Measurements from ENCODE around the gene AOPEP. TPM values are rescaled to one million over a fixed set of nuclear protein-coding genes. Genes with fewer than 3 reads are reported as not detected.

Gene AOPEP
- polyA plus RNA-seq, 1 of the 3 experiments (the other 2 are of a cell fraction) = 54.6 TPM

- H3F3A ChIP-seq (replicated peaks; ENCODE audit: insufficient read depth) = no peaks in the 10 kb centered on the region
- 26% methylated on average over 2 of the region's 2 CpGs for WGBS (ENCODE audit: low lambda C conversion rate)
- no peak overlapping the region for H3K9ac ChIP-seq
- no peaks in the 10 kb centered on the region for H3K27me3 ChIP-seq (ENCODE audit: insufficient read depth)
- CTCF ChIA-PET = interaction anchor here (0.6 to 11.3 kb wide), 54 partner anchors 8 to 1538 kb away, joined by 3 to 229 read pairs (median 6); partner anchors contain the start of gene AOPEP
- no peak for TF ChIP-seq GATA2 (CRISPR knock-in tag; IDR thresholded peaks at IDR 0.05)
- no peak overlapping the region for H3K4me3 ChIP-seq (ENCODE audit: low read depth in 2 of 2, low read length in 1 of 2)
- H3K9me3 ChIP-seq = no peaks in the 10 kb centered on the region
- H3K4me1 ChIP-seq (ENCODE audit: control insufficient read depth in 1 of 2, insufficient read depth in 2 of 2, low read depth in 1 of 2, low read length in 1 of 2) = peaks cover 0 to 35% of the 10 kb centered on the region in 2 experiments; a peak in 1 of 4 replicates
- H3K4me2 ChIP-seq = no peak overlapping the region
- H4K20me1 ChIP-seq (ENCODE audit: insufficient read depth) = no peaks in the 10 kb centered on the region
- POLR2A ChIA-PET = interaction anchor here (1.0 to 1.6 kb wide), 7 partner anchors 12 to 446 kb away, joined by 3 to 8 read pairs (median 4); no protein-coding TSS in a partner anchor
- 0 out of 2 replicates have a peak overlapping the region, but pooled peaks have one; percentile 26 for H2AFZ ChIP-seq (ENCODE audit: low read depth)
- H3K9me2 ChIP-seq = no peaks in the 10 kb centered on the region
- H3K27ac ChIP-seq (ENCODE audit: low read depth in 2 of 2, low read length in 1 of 2) = peak overlapping the region in 1 of 2 experiments; percentile 76; a peak in 2 of 4 replicates
- DNase-seq = no peak
- no peaks in the 10 kb centered on the region for H3K36me3 ChIP-seq (replicated peaks in 1 of 2; ENCODE audit: control insufficient read depth in 1 of 2, insufficient read depth in 2 of 2, low read length in 1 of 2)
- no peaks in the 10 kb centered on the region for H3K79me2 ChIP-seq (ENCODE audit: insufficient read depth)
These were observed 45.9 kb upstream of the AOPEP start for GRCh38 chr9:94680621-94681020.

DNA sequence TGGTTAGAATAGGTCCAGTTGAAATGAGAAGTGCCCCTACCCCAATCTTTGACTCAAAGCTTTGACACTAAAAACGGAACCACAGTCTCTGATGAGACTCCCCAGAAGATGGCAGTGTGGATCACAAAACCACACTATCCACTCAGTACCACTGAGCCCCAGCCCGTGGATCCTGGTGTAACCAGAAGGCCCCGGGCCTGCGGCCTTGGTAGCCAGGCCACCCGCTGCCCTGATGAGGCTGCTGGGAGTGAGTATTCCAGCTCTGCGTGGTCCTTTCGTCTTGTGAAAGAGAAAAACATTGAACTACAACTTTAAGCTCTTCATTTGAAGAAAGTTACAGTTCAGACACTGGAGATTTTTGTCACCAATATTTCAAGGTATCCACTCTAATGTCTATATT, 45.0 kb upstream of the AOPEP start:
- ChIA-PET POLR2A (interaction anchor here (0.8 to 1.6 kb wide), 7 partner anchors 13 to 450 kb away, joined by 3 to 8 read pairs (median 4); no protein-coding TSS in a partner anchor), CTCF (interaction anchor here (0.5 to 11.3 kb wide), 100 partner anchors 9 to 1537 kb away, joined by 3 to 229 read pairs (median 4); partner anchors contain the start of gene AOPEP)
- TF ChIP-seq FOSL2 (IDR thresholded peaks at IDR 0.05; ENCODE audit: borderline replicate concordance, low read depth) (no peak), SMC3 (IDR thresholded peaks at IDR 0.05; ENCODE audit: low read depth, low read length) (peak; percentile 88), IRF3 (IDR thresholded peaks at IDR 0.05; ENCODE audit: low read depth, low read length) (no peak), NFIC (IDR thresholded peaks at IDR 0.05; ENCODE audit: borderline replicate concordance) (no peak), TAF1 (IDR thresholded peaks at IDR 0.05; ENCODE audit: borderline replicate concordance, low read depth, low read length) (peak; percentile 42; the same call in 1 of the 2 replicates), CHD2 (IDR thresholded peaks at IDR 0.05; ENCODE audit: low read length, partially characterized antibody) (peak; percentile 53), MXI1 (IDR thresholded peaks at IDR 0.05; ENCODE audit: low read depth, low read length) (0 out of 2 replicates have a peak, but pooled peaks have one; percentile 34), SIN3A (IDR thresholded peaks at IDR 0.05; ENCODE audit: borderline replicate concordance, low read depth, low read length) (no peak), REST (IDR thresholded peaks at IDR 0.05; ENCODE audit: low read depth, low read length) (peak; percentile 26; the same call in 1 of the 2 replicates), POLR2AphosphoS5 (IDR thresholded peaks at IDR 0.05; ENCODE audit: low read depth, low read length) (no peak), EP300 (IDR thresholded peaks at IDR 0.05; ENCODE audit: borderline replicate concordance in 1 of 2, low read depth in 1 of 2, low read length in 1 of 2) (no peak), RCOR1 (IDR thresholded peaks at IDR 0.05; ENCODE audit: low read length) (peak; percentile 7; the same call in 1 of the 2 replicates), TCF12 (IDR thresholded peaks at IDR 0.05) (0 out of 2 replicates have a peak, but pooled peaks have one; percentile 19), PBX3 (IDR thresholded peaks at IDR 0.05) (no peak), EZH2phosphoT487 (IDR thresholded peaks at IDR 0.05; ENCODE audit: borderline replicate concordance, low read depth) (no peak), TEAD4 (IDR thresholded peaks at IDR 0.05; ENCODE audit: borderline replicate concordance, insufficient read depth) (no peak), RAD21 (IDR thresholded peaks at IDR 0.05; ENCODE audit: low read length) (peak; percentile 94)
- TF ChIP-seq, protein P1, sequence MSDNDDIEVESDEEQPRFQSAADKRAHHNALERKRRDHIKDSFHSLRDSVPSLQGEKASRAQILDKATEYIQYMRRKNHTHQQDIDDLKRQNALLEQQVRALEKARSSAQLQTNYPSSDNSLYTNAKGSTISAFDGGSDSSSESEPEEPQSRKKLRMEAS (IDR thresholded peaks at IDR 0.05; ENCODE audit: low read depth) = peak; percentile 60

More for the DNA sequence above, 45.0 kb upstream of the AOPEP start:
- H3K79me2 ChIP-seq (ENCODE audit: insufficient read depth) = no peaks in the 10 kb centered on the region
- H3F3A ChIP-seq (replicated peaks; ENCODE audit: insufficient read depth) = no peaks in the 10 kb centered on the region
- H3K9me3 ChIP-seq = no peaks in the 10 kb centered on the region
- peak; percentile 87 for DNase-seq
- H3K27me3 ChIP-seq (ENCODE audit: insufficient read depth) = no peaks in the 10 kb centered on the region
- H3K9ac ChIP-seq = peak overlapping the region; percentile 46
- peaks cover 0 to 35% of the 10 kb centered on the region in 2 experiments; a peak in 1 of 4 replicates for H3K4me1 ChIP-seq (ENCODE audit: control insufficient read depth in 1 of 2, insufficient read depth in 2 of 2, low read depth in 1 of 2, low read length in 1 of 2)
- no peak overlapping the region for H3K4me2 ChIP-seq
- no peaks in the 10 kb centered on the region for H4K20me1 ChIP-seq (ENCODE audit: insufficient read depth)
- no peaks in the 10 kb centered on the region for H3K36me3 ChIP-seq (replicated peaks in 1 of 2; ENCODE audit: control insufficient read depth in 1 of 2, insufficient read depth in 2 of 2, low read length in 1 of 2)
- H2AFZ ChIP-seq (ENCODE audit: low read depth) = peak overlapping the region; percentile 93
- no peak overlapping the region; a peak in 1 of 4 replicates for H3K4me3 ChIP-seq (ENCODE audit: low read depth in 2 of 2, low read length in 1 of 2)
- H3K9me2 ChIP-seq = no peaks in the 10 kb centered on the region
- peak overlapping the region in 1 of 2 experiments; percentile 83; a peak in 2 of 4 replicates for H3K27ac ChIP-seq (ENCODE audit: low read depth in 2 of 2, low read length in 1 of 2)
- WGBS (ENCODE audit: low lambda C conversion rate) = 9% methylated on average over 7 of the region's 7 CpGs
